Neural cell (in vitro differentiated cells): ENCODE measurements around the gene ZXDC. TPM values are rescaled to one million over a fixed set of nuclear protein-coding genes. Genes with fewer than 3 reads are reported as not detected.
A peak's percentile ranks its signal among the peaks of the same experiment; 100 is the strongest.

ENCODE experiments used
- H2AFZ ChIP-seq: fragments of 200-600, 300-800 bp; sonication (generic), shearing (Covaris generic); 2 replicates; pipeline ENCODE4 v1.6.0; 2014; ENCODE audit warnings: low read depth, mild to moderate bottlenecking, antibody characterized with exemption, low read length, moderate library complexity
- H3F3A ChIP-seq: fragments of 200-600 bp; shearing (Covaris generic); 2 replicates; pipeline ENCODE4 v1.6.1; 2016; ENCODE audit warnings: mild to moderate bottlenecking, moderate library complexity, mixed read lengths, antibody characterized with exemption, low read length; ENCODE audit not compliant: insufficient read depth, poor library complexity, severe bottlenecking
- H3K27ac ChIP-seq: fragments of 200-600, 300-800 bp; sonication (generic), shearing (Covaris generic); 2 replicates; pipeline ENCODE4 v1.5.1; 2014; ENCODE audit warnings: mild to moderate bottlenecking, low read length, moderate library complexity
- H3K27me3 ChIP-seq: fragments of 300-800, 200-600 bp; sonication (generic), shearing (Covaris generic); 2 replicates; pipeline ENCODE4 v1.6.0; 2014; ENCODE audit warnings: mild to moderate bottlenecking, low read depth, low read length, moderate library complexity; ENCODE audit not compliant: insufficient read depth
- H3K36me3 ChIP-seq: fragments of 300-800, 200-600 bp; sonication (generic), shearing (Covaris generic); 2 replicates; pipeline ENCODE4 v1.5.1; 2014; ENCODE audit warnings: mild to moderate bottlenecking, antibody characterized with exemption, low read length, moderate library complexity; ENCODE audit not compliant: insufficient read depth
- H3K4me2 ChIP-seq: fragments of 300-800, 200-600 bp; sonication (generic), shearing (Covaris generic); 2 replicates; pipeline ENCODE4 v1.6.0; 2014; ENCODE audit warnings: mild to moderate bottlenecking, low read length
- H3K4me3 ChIP-seq: fragments of 300-800, 200-600 bp; sonication (generic), shearing (Covaris generic); 2 replicates; pipeline ENCODE4 v1.5.1; 2014; ENCODE audit warnings: mild to moderate bottlenecking, low read length, moderate library complexity
- H3K79me2 ChIP-seq: fragments of 200-600 bp; shearing (Covaris generic); replicated peaks from 2 replicates; pipeline ENCODE4 v1.6.0; 2014; ENCODE audit warnings: mild to moderate bottlenecking, low read length, moderate library complexity; ENCODE audit not compliant: insufficient read depth
- H3K9ac ChIP-seq: fragments of 300-800, 200-600 bp; sonication (generic), shearing (Covaris generic); 2 replicates; pipeline ENCODE4 v1.6.1; 2016; ENCODE audit warnings: mild to moderate bottlenecking, low read length, mixed read lengths
- H3K9me2 ChIP-seq: fragments of 200-600 bp; shearing (Covaris generic); 2 replicates; pipeline ENCODE4 v1.6.1; 2016; ENCODE audit warnings: mild to moderate bottlenecking, low read length, mixed read lengths; ENCODE audit not compliant: insufficient read depth
- H3K9me3 ChIP-seq: fragments of 200-600, 300-800 bp; sonication (generic), shearing (Covaris generic); 2 replicates; pipeline ENCODE4 v1.6.1; 2016; ENCODE audit warnings: mild to moderate bottlenecking, mixed run types, low read length, moderate library complexity, mixed read lengths
- H4K20me1 ChIP-seq: fragments of 200-600 bp; shearing (Covaris generic); 2 replicates; pipeline ENCODE4 v1.6.1; 2016; ENCODE audit warnings: mild to moderate bottlenecking, mixed run types; ENCODE audit not compliant: insufficient read depth
- EP300 ChIP-seq: fragments of 450-650 bp; conservative IDR thresholded peaks from 2 replicates; pipeline ENCODE4 v1.6.1; 2014; ENCODE audit warnings: antibody characterized with exemption, mild to moderate bottlenecking, moderate library complexity; ENCODE audit not compliant: poor library complexity, severe bottlenecking
- EZH2 ChIP-seq: fragments of 200-600, 300-800 bp; shearing (Covaris generic), sonication (generic); IDR thresholded peaks from 2 replicates; pipeline ENCODE4 v1.6.1; 2014; ENCODE audit warnings: antibody characterized with exemption, low read length, borderline replicate concordance, mild to moderate bottlenecking; ENCODE audit not compliant: insufficient read depth, poor library complexity, severe bottlenecking
- MXI1 ChIP-seq: fragments of 450-650 bp; conservative IDR thresholded peaks from 2 replicates; pipeline ENCODE4 v1.6.1; 2014; ENCODE audit warnings: antibody characterized with exemption, mild to moderate bottlenecking; ENCODE audit not compliant: poor library complexity, severe bottlenecking
- RAD21 ChIP-seq: fragments of 450-650 bp; conservative IDR thresholded peaks from 2 replicates; pipeline ENCODE4 v1.6.1; 2014; ENCODE audit warnings: antibody characterized with exemption, mild to moderate bottlenecking, moderate library complexity
- SMC3 ChIP-seq: fragments of 450-650 bp; conservative IDR thresholded peaks from 2 replicates; pipeline ENCODE4 v1.6.1; 2014; ENCODE audit warnings: antibody characterized with exemption, mild to moderate bottlenecking, moderate library complexity; ENCODE audit not compliant: poor library complexity
- TAF1 ChIP-seq: IDR thresholded peaks from 2 replicates; pipeline ENCODE4 v1.6.1; 2012; ENCODE audit warnings: low read depth
- polyA plus RNA-seq: library from polyadenylated mRNA; depleted of rRNA; stranded (reverse); fragments of >200 nt; gene quantifications from 2 replicates; pipeline ENCODE4 v1.2.3, GENCODE V29; 2014
- TF ChIP-seq, protein P1 (sequence below): fragments of 450-650 bp; IDR thresholded peaks from 2 replicates; pipeline ENCODE4 v1.5.1; 2014; ENCODE audit warnings: antibody characterized with exemption, mild to moderate bottlenecking, moderate library complexity; ENCODE audit not compliant: poor library complexity, severe bottlenecking
- TF ChIP-seq, protein P2 (sequence below): IDR thresholded peaks from 2 replicates; pipeline ENCODE4 v1.6.1; 2012; ENCODE audit warnings: borderline replicate concordance

ZXDC gene
- polyA plus RNA-seq, 1 donor from 2014 or later: 22.2 TPM

- Histone ChIP-seq H3K36me3 (peaks cover 5% of the 10 kb centered on the region), H3K9me2 (no peaks in the 10 kb centered on the region), H3K9me3 (no peaks in the 10 kb centered on the region), H4K20me1 (peaks cover 27% of the 10 kb centered on the region), H3K27me3 (no peaks in the 10 kb centered on the region), H2AFZ (no peak overlapping the region), H3K79me2 (peaks cover 47% of the 10 kb centered on the region), H3F3A (no peaks in the 10 kb centered on the region), H3K9ac (no peak overlapping the region), H3K4me2 (peak overlapping the region; percentile 92), H3K27ac (no peak overlapping the region), H3K4me3 (peak overlapping the region; percentile 83)
- TF ChIP-seq SMC3 (no peak), TAF1 (no peak), EP300 (no peak), MXI1 (no peak)
- TF ChIP-seq, protein P1, sequence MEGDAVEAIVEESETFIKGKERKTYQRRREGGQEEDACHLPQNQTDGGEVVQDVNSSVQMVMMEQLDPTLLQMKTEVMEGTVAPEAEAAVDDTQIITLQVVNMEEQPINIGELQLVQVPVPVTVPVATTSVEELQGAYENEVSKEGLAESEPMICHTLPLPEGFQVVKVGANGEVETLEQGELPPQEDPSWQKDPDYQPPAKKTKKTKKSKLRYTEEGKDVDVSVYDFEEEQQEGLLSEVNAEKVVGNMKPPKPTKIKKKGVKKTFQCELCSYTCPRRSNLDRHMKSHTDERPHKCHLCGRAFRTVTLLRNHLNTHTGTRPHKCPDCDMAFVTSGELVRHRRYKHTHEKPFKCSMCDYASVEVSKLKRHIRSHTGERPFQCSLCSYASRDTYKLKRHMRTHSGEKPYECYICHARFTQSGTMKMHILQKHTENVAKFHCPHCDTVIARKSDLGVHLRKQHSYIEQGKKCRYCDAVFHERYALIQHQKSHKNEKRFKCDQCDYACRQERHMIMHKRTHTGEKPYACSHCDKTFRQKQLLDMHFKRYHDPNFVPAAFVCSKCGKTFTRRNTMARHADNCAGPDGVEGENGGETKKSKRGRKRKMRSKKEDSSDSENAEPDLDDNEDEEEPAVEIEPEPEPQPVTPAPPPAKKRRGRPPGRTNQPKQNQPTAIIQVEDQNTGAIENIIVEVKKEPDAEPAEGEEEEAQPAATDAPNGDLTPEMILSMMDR: no peak
Measured at GRCh38 chr3:126473292-126474168, 2.2 kb downstream of the ZXDC start.

GRCh38 chr3:126472277-126473006, 3.2 kb downstream of the ZXDC start:
- Histone ChIP-seq H3K79me2 (peaks cover 47% of the 10 kb centered on the region), H3K27me3 (no peaks in the 10 kb centered on the region), H3K4me3 (peak overlapping the region; percentile 83), H4K20me1 (peaks cover 27% of the 10 kb centered on the region), H3F3A (no peaks in the 10 kb centered on the region), H2AFZ (no peak overlapping the region), H3K4me2 (peak overlapping the region; percentile 92), H3K9me3 (no peaks in the 10 kb centered on the region), H3K9ac (no peak overlapping the region), H3K9me2 (no peaks in the 10 kb centered on the region), H3K27ac (no peak overlapping the region), H3K36me3 (peaks cover 5% of the 10 kb centered on the region)
- no peak for TF ChIP-seq TAF1
- TF ChIP-seq, protein P1: no peak
- TF ChIP-seq MXI1: no peak
- TF ChIP-seq EP300: no peak
- no peak for TF ChIP-seq RAD21
- no peak for TF ChIP-seq EZH2
- TF ChIP-seq SMC3: peak; percentile 10
- TF ChIP-seq, protein P2, sequence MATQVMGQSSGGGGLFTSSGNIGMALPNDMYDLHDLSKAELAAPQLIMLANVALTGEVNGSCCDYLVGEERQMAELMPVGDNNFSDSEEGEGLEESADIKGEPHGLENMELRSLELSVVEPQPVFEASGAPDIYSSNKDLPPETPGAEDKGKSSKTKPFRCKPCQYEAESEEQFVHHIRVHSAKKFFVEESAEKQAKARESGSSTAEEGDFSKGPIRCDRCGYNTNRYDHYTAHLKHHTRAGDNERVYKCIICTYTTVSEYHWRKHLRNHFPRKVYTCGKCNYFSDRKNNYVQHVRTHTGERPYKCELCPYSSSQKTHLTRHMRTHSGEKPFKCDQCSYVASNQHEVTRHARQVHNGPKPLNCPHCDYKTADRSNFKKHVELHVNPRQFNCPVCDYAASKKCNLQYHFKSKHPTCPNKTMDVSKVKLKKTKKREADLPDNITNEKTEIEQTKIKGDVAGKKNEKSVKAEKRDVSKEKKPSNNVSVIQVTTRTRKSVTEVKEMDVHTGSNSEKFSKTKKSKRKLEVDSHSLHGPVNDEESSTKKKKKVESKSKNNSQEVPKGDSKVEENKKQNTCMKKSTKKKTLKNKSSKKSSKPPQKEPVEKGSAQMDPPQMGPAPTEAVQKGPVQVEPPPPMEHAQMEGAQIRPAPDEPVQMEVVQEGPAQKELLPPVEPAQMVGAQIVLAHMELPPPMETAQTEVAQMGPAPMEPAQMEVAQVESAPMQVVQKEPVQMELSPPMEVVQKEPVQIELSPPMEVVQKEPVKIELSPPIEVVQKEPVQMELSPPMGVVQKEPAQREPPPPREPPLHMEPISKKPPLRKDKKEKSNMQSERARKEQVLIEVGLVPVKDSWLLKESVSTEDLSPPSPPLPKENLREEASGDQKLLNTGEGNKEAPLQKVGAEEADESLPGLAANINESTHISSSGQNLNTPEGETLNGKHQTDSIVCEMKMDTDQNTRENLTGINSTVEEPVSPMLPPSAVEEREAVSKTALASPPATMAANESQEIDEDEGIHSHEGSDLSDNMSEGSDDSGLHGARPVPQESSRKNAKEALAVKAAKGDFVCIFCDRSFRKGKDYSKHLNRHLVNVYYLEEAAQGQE: no peak
